HG03064 (cell line): ENCODE data around the gene ANK2.

Source experiments
- ATAC-seq: cut with Tn5 transposase; IDR thresholded peaks from one replicate; pipeline ENCODE4 v1.9.1; 2021; ENCODE audit warnings: low read depth; ENCODE audit not compliant: unreplicated experiment

The ANK2 gene

GRCh38 chr4:113411496-113411938, 362.1 kb downstream of the ANK2 start:
- no peak for ATAC-seq

GRCh38 chr4:113419631-113420030, 370.2 kb downstream of the ANK2 start:
- no peak for ATAC-seq

GRCh38 chr4:113420938-113421337, 371.5 kb downstream of the ANK2 start:
- no peak for ATAC-seq

DNA sequence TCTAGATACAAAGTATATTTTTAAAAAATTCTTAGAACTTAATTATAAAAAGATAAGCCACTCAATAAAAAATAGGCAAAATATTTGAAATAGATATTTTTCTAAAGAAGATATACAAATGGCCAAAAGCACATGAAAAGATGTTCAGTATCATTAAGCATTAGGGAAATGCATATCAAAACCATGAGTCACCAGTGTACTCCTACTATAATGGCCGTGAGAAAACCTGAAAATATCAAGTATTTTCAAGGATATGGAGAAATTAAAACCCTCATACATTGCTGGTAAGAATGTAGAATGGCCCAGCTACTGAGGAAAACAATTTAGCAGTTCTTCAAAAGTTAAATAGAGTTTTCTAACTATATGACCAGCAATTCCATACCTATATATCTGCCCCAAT, 374.2 kb downstream of the ANK2 start:
- ATAC-seq: no peak

GRCh38 chr4:113433116-113433515, 383.7 kb downstream of the ANK2 start:
- no peak for ATAC-seq
